ENCODE data around the gene ZC3HAV1.

DNA sequence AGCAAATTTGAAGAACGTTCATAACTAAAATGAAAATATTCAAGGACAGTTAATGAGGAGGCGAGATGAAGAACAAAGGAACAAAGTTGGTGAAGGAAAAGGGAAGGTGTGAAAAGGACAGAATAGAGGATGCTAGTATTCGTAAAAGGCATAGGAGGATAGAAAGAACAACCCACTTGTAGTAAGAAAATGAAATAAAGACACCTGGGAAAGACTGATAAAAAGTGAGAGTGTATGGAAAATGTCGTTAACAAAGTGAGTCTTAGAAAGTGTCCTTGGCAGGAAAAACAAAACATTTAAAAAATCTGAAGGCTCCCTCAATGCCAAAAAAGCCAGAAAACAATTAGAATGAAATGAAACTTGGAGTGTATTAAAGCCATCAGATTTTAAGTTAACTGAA is 29.6 kb upstream of the ZC3HAV1 start:
- TF ChIP-seq, protein P1, sequence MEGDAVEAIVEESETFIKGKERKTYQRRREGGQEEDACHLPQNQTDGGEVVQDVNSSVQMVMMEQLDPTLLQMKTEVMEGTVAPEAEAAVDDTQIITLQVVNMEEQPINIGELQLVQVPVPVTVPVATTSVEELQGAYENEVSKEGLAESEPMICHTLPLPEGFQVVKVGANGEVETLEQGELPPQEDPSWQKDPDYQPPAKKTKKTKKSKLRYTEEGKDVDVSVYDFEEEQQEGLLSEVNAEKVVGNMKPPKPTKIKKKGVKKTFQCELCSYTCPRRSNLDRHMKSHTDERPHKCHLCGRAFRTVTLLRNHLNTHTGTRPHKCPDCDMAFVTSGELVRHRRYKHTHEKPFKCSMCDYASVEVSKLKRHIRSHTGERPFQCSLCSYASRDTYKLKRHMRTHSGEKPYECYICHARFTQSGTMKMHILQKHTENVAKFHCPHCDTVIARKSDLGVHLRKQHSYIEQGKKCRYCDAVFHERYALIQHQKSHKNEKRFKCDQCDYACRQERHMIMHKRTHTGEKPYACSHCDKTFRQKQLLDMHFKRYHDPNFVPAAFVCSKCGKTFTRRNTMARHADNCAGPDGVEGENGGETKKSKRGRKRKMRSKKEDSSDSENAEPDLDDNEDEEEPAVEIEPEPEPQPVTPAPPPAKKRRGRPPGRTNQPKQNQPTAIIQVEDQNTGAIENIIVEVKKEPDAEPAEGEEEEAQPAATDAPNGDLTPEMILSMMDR (IDR thresholded peaks at IDR 0.05; ENCODE audit: low read depth, low read length), result no peak
- TF ChIP-seq EZH2phosphoT487 (IDR thresholded peaks at IDR 0.05; ENCODE audit: low read depth), result no peak

All from OCI-LY3 (cell line).